ENCODE results near the gene STRBP.
"Not testable (repeated sequence)": the region's sequence is repeated elsewhere in the genome, so short reads cannot be mapped to it uniquely, and the experiment has no call there.

The STRBP gene

GRCh38 chr9:123268465-123269259 lies at the start of gene STRBP:
Gene STRBP (minus strand): TSS chr9:123268586. CDS start chr9:123184134, 84,452 bp downstream.
- no peaks in the 10 kb centered on the region for H3K9me3 Mint-ChIP-seq
- peak within 1 kb of the TSS; percentile 73 for H3K4me3 Mint-ChIP-seq
- no peak within 1 kb of the TSS for H3K27ac Mint-ChIP-seq
- H3K4me1 Mint-ChIP-seq (ENCODE audit: low read depth), result peaks cover 38% of the 10 kb centered on the region
- H3K27me3 Mint-ChIP-seq, result no peaks in the 10 kb centered on the region
- no peaks in the 10 kb centered on the region for H3K36me3 Mint-ChIP-seq (ENCODE audit: low read depth)

DNA sequence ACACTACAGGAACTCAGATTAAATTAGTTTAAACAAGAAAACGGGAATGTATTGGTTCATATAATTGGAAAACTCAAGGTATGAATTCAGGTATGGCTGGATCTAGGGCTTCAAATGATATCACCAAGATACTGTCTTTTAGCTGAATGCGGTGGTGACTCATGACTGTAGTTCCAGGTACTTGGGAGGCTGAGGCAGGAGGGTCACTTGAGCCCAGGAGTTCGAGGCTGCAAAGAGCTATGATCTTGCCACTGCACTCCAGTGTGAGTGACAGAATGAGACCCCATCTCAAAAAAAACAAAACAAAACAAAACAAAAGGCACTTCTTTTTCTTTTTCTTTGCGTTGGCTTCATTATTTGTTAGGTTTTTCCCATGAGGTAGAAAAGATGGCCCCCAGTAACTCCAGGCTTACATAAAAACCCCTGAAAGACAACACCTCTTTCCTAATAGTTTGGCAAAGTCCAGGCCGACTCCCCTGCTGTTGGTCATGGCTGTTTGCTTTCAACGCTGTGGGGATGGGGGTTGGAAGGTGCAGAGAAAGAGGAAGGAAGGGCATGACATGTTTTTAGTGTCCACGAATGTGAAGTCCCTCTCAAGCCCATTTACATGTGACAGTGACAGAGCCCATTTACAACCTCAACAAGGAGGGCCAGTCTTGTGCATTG lies 47.8 kb upstream of the STRBP start:
- Mint-ChIP-seq H3K27me3 (no peaks in the 10 kb centered on the region), H3K36me3 (ENCODE audit: low read depth) (no peaks in the 10 kb centered on the region), H3K9me3 (no peaks in the 10 kb centered on the region), H3K4me3 (no peak overlapping the region), H3K27ac (no peak overlapping the region), H3K4me1 (ENCODE audit: low read depth) (peaks cover 16% of the 10 kb centered on the region)

- Mint-ChIP-seq H3K27ac (peak overlapping the region; percentile 54), H3K9me3 (no peaks in the 10 kb centered on the region), H3K36me3 (ENCODE audit: low read depth) (no peaks in the 10 kb centered on the region), H3K4me1 (ENCODE audit: low read depth) (peaks cover 13% of the 10 kb centered on the region), H3K27me3 (no peaks in the 10 kb centered on the region), H3K4me3 (no peak overlapping the region)
Observed at GRCh38 chr9:123315635-123316034, 47.2 kb upstream of the STRBP start.

GRCh38 chr9:123314617-123315016 lies 46.2 kb upstream of the STRBP start:
- Mint-ChIP-seq H3K9me3 (no peaks in the 10 kb centered on the region), H3K4me1 (ENCODE audit: low read depth) (peaks cover 13% of the 10 kb centered on the region), H3K4me3 (no peak overlapping the region), H3K27me3 (no peaks in the 10 kb centered on the region), H3K27ac (no peak overlapping the region), H3K36me3 (ENCODE audit: low read depth) (no peaks in the 10 kb centered on the region)

- no peaks in the 10 kb centered on the region for H3K9me3 Mint-ChIP-seq
- H3K27ac Mint-ChIP-seq, result no peak overlapping the region
- H3K4me3 Mint-ChIP-seq, result no peak overlapping the region
- no peaks in the 10 kb centered on the region for H3K27me3 Mint-ChIP-seq
- peaks cover 7% of the 10 kb centered on the region for H3K4me1 Mint-ChIP-seq (ENCODE audit: low read depth)
- no peaks in the 10 kb centered on the region for H3K36me3 Mint-ChIP-seq (ENCODE audit: low read depth)
Observed at GRCh38 chr9:123312306-123312877, 44.0 kb upstream of the STRBP start.

DNA sequence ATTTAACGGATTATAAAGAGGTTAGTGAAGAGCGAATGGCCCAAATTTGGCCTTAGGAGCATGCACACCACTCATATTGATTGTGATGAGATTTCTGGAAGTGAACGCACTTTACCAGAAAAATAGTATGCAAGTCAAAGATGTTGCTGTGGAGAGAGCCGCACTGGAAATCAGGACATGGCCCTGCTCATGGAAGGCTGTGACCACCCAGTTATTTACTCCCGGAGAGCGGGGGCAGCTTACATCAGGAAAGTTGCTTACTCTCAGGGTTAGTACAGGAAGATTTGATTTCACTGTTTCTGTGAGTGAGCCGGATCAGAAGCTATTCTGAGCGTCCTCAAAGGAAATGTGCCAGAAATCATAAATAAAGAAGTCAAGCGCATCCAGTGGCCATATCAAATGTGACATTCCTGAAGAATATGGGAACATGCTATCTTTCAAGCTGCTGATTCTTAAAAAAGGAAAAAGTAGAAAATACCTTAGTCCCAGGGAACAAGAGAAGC lies 42.9 kb upstream of the STRBP start:
- Mint-ChIP-seq H3K27ac (no peak overlapping the region), H3K27me3 (no peaks in the 10 kb centered on the region), H3K36me3 (ENCODE audit: low read depth) (no peaks in the 10 kb centered on the region), H3K4me3 (no peak overlapping the region), H3K4me1 (ENCODE audit: low read depth) (peaks cover 7% of the 10 kb centered on the region), H3K9me3 (no peaks in the 10 kb centered on the region)

DNA sequence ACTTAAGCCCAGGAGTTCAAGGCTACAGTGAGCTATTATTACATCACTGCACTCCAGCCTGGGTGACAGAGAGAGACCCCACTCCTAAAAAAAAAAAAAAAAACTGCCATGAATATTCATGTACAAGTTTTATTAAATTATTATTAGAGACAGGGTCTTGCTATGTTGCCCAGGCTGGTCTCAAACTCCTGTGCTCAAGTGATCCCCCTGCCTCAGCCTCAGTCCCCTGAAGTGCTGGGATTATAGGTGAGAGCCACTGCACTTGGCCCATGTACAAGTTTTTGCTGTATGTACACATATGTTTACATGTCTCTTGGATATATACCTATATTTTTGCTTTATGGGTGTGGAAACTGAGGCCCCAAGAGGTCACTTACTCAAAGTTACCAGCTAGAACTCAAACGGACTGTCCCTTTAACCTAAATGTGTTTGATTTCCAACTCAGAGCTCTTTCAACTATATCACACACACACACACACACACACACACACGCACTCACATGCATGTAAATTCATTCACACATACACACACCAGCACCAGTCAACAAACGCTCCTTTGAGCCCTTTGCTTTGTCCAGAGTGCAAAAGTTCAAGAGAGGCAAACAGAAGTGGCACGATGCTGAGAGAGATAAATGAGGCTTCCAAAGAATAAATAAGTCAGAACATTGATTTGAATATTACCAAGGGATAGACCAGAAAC lies 42.3 kb upstream of the STRBP start:
- Mint-ChIP-seq H3K4me3 (no peak overlapping the region), H3K27me3 (no peaks in the 10 kb centered on the region), H3K4me1 (ENCODE audit: low read depth) (peaks cover 7% of the 10 kb centered on the region), H3K9me3 (no peaks in the 10 kb centered on the region), H3K36me3 (ENCODE audit: low read depth) (no peaks in the 10 kb centered on the region), H3K27ac (no peak overlapping the region)

DNA sequence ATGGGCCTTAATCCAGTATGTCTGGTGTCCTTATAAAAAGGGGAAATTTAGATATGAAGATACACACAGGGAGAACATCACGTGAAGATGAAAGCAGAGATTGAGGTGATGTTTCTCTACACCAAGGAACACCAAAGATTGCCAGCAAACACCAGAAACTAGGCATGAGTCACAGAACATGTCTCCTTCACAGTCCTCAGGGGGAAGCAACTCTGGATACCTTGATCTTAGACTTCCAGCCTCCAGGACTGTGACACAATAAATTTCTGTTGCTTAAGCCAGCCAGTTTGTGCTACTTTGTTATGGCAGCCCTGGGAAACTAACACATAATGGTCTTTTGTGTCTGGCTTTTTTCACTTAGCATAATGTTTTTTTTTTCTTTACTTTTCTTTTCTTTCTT lies 41.2 kb upstream of the STRBP start:
- H3K27ac Mint-ChIP-seq, result no peak overlapping the region
- peaks cover 17% of the 10 kb centered on the region for H3K4me1 Mint-ChIP-seq (ENCODE audit: low read depth)
- no peaks in the 10 kb centered on the region for H3K36me3 Mint-ChIP-seq (ENCODE audit: low read depth)
- H3K9me3 Mint-ChIP-seq, result no peaks in the 10 kb centered on the region
- H3K27me3 Mint-ChIP-seq, result no peaks in the 10 kb centered on the region
- H3K4me3 Mint-ChIP-seq, result no peak overlapping the region

GRCh38 chr9:123305879-123306278 lies 37.5 kb upstream of the STRBP start:
- no peak overlapping the region for H3K4me3 Mint-ChIP-seq
- H3K36me3 Mint-ChIP-seq (ENCODE audit: low read depth), result no peaks in the 10 kb centered on the region
- H3K4me1 Mint-ChIP-seq (ENCODE audit: low read depth), result peaks cover 37% of the 10 kb centered on the region
- H3K27ac Mint-ChIP-seq, result no peak overlapping the region
- no peaks in the 10 kb centered on the region for H3K9me3 Mint-ChIP-seq
- H3K27me3 Mint-ChIP-seq, result no peaks in the 10 kb centered on the region

GRCh38 chr9:123304340-123304691 lies 35.9 kb upstream of the STRBP start:
- H3K4me3 Mint-ChIP-seq, result no peak overlapping the region

DNA sequence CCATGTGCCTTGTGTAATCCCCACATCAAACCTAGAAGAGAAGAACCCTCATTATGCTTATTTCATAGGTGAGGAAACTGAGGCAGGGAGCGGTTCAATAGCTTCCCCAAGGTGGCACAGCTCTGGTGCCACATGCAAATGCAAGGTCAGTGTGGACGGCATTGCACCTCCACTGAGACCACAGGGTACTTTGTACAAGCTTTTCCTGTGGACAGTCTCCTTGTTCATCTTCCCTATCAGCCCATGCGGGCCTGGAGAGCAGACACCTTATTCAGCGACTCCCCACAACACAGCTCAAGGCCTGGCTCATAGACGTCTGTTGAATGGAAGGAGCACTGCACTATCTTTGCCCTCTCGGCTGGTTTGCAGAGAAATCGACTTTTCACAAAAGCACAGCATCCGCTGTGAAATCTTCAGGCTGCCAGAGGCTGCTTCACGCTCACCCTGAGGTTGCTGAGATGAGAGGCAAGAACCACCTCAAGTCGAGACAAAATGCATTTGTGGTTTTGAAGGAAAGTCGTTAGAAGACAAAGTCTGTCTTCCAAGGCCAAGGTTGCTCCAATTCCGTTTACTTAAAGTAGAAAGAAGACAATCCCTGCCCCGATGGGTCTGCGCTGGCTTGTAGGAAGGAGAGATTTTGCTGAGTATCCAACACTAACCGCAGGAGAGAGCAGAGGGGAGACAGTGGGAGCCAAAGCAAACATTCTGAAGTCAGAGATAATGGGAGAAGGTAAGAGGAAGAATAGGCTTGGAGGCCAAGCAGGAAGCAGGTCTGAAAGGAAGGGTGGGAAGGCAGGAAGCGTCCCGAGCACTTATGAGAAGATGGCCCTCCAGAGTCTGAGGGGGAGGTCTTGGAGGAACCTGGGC lies 34.2 kb upstream of the STRBP start:
- Mint-ChIP-seq H3K36me3 (ENCODE audit: low read depth) (no peaks in the 10 kb centered on the region), H3K9me3 (no peaks in the 10 kb centered on the region), H3K4me3 (no peak overlapping the region), H3K4me1 (ENCODE audit: low read depth) (peaks cover 37% of the 10 kb centered on the region), H3K27me3 (no peaks in the 10 kb centered on the region), H3K27ac (peak overlapping the region; percentile 38)

More at GRCh38 chr9:123304340-123304691, 35.9 kb upstream of the STRBP start:
- Mint-ChIP-seq H3K36me3 (ENCODE audit: low read depth) (no peaks in the 10 kb centered on the region), H3K9me3 (no peaks in the 10 kb centered on the region), H3K4me1 (ENCODE audit: low read depth) (peaks cover 37% of the 10 kb centered on the region), H3K27me3 (no peaks in the 10 kb centered on the region), H3K27ac (no peak overlapping the region)

DNA sequence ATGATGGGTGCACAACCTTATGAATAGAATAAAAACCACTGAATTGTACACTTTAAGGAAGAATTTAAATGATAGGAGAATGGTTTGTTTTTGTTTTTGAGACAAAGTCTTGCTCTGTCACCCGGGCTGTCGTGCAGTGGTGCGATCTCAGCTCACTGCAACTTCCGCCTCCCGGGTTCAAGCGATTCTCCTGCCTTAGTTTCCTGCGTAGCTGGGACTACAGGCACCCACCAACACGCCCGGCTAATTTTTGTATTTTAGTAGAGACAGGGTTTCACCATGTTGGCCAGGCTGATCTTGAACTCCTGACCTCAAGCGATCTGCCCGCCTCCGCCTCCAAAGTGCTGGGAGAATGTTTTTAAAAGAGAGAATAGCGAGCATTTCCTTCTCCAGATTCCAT lies 33.5 kb upstream of the STRBP start:
- H3K27me3 Mint-ChIP-seq; H3K36me3 Mint-ChIP-seq (ENCODE audit: low read depth); H3K9me3 Mint-ChIP-seq; H3K4me3 Mint-ChIP-seq; H3K27ac Mint-ChIP-seq: not testable (repeated sequence)
- peaks cover 37% of the 10 kb centered on the region for H3K4me1 Mint-ChIP-seq (ENCODE audit: low read depth)

DNA sequence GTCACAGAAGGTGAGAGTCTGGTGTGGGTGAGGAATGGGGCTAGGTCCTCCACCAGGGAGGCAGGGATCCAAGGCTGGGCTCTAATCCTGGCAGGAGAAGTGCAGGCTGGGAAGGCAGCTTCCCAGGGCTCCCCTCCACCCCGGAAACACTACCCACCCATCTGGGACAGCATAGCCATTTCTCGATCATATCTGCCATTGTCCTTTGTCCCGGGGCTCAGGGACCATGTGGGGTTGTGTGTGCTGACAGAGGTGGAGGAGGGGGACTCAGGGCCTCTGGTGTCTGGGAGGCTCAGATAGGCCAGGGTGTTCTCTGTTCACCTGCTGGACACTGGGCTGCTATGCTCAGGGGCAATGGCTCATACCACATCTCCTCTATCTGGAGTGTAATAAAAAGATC lies 32.2 kb upstream of the STRBP start:
- H3K9me3 Mint-ChIP-seq, result no peaks in the 10 kb centered on the region
- H3K27me3 Mint-ChIP-seq, result no peaks in the 10 kb centered on the region
- H3K27ac Mint-ChIP-seq, result no peak overlapping the region
- H3K4me1 Mint-ChIP-seq (ENCODE audit: low read depth), result peaks cover 42% of the 10 kb centered on the region
- H3K4me3 Mint-ChIP-seq, result no peak overlapping the region
- H3K36me3 Mint-ChIP-seq (ENCODE audit: low read depth), result no peaks in the 10 kb centered on the region

- Mint-ChIP-seq H3K36me3 (ENCODE audit: low read depth) (no peaks in the 10 kb centered on the region), H3K4me3 (no peak overlapping the region), H3K27ac (no peak overlapping the region), H3K9me3 (no peaks in the 10 kb centered on the region), H3K27me3 (no peaks in the 10 kb centered on the region), H3K4me1 (ENCODE audit: low read depth) (peaks cover 33% of the 10 kb centered on the region)
Observed at GRCh38 chr9:123299558-123300126, 31.3 kb upstream of the STRBP start.

Measured in stimulated activated naive CD8-positive, alpha-beta T cell treated with anti-CD3 and anti-CD28 coated beads, Interleukin-15, Interleukin-2, amounts not matched to agents 100 ng/mL and 50 ng/mL, for 24 hours (primary cell).